Ramos (cell line): ENCODE data around the gene PPP3CA.
"Not testable (repeated sequence)": the region's sequence is repeated elsewhere in the genome, so short reads cannot be mapped to it uniquely, and the experiment has no call there.

Experiments
- in situ Hi-C: fragments of 300-500 bp; cut with MboI; formaldehyde crosslinking; loops from one replicate; pipeline ENCODE4 v1.14.3; 2022; ENCODE audit warnings: low sequenced_read_pairs; ENCODE audit not compliant: unreplicated experiment

Gene PPP3CA

DNA sequence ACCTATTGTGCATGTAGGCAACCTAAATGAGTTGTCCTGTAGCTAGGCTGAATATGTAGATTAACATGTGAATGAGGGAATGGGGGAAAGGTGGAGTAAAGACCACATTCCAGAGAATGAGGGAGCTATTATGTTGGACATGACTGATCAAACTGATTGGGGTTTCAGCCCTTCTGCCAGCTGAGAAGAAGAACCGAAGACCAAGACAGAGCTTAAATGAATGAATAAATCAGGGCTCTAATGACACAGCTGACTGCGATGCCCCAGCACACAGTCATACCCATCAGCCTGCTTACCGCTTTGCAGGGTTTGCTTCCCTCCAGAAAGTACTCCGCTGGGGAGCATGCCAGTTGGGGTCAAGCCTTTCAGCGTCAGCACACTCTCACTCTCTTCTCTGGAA is 315.4 kb downstream of the PPP3CA start:
- in situ Hi-C loops: no loop called here

DNA sequence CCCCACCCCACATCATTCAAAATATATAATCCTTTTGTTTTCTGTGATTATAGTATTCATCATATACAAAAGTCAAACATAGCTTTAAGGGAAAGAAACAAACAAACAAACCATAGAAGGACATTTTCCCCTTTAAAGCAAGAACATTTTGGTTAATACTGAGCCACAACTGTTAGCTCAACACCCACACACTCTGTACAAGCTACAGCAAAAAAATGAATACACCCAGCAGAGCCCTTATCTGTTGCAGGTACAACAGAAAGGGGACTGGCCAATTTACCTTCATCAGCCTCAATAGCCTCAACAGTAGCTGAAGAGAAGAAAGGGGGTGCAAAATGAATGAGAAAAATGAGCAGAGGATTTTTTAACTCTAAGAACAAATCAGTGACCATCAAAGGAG is 318.4 kb downstream of the PPP3CA start:
- in situ Hi-C loops: no loop called here

DNA sequence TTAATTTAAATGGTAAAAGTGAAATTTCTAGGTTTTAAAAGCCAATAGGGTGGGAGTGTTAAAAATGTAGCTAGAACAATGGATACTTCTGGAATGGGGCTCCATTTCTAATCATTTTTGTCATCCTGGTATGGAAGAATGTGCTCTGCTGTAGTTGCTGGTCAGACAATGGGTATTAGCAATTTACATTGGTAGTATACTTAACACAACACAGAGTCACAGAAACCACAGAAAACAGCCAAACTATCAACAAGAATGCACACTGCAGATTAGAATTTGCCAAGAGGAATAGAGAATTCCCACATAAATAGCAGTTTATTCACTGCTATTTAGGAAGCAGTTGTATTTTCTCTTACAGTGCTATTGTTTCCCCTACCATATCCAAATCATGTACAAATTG is 319.6 kb downstream of the PPP3CA start:
- in situ Hi-C loops: no loop called here

DNA sequence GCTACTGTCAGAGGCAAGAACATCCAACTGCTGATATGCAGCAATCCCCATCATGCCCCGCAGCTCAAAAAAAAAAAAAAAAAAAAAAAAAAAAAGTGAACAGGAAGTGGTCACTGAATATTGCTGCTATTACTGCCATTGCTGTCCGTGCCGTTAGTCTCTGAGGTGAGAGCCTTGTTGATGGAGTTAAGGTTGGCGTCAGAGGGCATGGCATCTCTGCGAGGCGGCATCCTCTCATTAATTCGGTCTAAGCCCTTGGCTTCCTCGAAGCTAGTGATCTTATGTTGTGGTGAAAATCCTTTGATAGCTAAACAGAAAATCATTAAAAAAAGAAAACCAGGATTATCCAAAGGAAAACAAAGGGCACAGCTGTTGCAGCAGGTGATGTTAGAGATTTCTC is 321.6 kb downstream of the PPP3CA start:
- in situ Hi-C loops: no loop called here

DNA sequence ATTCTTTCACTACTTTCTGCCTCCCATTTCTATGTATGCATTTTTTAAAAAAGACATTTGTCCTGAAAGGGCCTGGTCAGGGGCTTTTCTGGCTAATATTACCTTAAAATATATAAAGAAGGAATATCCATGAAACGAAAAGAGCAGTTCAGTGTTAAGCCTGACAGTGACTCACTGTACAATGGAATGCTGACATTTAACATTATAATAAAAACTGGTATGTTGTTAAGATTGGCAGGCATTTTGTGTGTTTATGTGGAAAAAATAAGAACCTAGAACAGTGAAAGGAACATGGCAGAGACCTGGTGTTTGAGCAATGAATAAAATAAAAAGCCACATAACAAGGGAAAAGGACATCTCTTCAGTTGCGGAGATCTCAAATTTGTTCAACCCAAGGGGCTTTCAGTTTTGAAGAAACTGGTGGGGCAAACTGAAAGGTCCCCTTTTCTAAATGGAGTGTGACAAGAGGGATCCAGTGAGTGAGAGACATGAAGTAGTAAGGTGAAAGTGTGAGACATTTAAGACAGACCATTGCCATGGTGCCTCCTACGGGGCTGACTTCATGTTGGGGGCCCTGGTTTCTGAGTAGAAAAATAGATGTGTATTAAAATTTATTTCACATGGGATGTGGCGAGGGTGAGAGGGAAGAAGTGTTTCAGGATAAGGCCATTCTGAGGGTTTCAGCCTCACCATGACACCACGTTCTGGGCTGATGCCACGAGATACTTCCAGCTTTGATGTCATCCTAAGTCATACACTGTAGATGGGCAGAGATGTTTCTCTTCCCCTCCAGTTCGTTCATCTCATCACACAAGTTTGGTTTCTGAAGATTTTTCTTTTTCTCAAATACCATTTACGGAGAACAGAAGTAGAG is 324.9 kb downstream of the PPP3CA start:
- in situ Hi-C loops: no loop called here

DNA sequence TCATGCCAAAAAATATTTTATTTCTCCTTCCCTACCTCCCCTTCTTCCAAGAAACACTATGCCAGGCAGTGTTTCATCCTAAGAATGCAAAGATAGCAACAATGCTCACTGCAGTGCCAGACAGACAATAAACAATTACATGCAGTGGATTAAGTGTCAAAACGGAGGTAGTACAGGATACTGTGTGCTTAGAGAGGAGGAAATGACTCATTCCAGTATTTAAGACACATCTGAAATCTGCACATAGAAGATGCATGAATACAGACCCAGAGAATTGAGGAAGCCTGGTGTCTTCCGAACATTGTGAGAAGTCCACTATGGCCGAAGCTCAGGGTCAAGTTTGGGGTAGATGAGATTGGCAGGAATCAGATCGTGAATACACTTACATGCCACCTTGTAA is 326.4 kb downstream of the PPP3CA start:
- in situ Hi-C loops: no loop called here

DNA sequence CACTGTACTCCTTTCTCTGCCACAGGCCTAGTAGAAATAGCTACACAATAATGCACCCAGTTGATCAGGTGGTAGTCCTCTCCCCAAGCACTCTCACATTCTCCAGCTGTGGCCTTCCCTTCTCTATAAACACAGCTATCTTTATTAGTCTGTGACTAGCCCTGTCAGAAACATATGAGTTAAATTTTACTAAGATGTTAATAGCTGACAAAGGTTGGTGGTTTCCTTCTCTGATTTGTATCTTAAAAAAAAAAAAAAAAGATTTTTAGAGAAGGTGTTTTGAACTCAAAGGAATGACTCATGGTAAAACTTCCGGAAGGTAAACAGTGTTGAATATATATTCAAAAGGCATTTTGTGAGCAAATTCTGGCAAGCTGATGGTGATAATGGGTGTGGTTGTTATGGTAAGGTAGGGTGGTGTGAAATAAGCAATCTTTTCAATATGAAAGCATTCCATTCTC is 327.4 kb downstream of the PPP3CA start:
- in situ Hi-C loops: no loop called here

DNA sequence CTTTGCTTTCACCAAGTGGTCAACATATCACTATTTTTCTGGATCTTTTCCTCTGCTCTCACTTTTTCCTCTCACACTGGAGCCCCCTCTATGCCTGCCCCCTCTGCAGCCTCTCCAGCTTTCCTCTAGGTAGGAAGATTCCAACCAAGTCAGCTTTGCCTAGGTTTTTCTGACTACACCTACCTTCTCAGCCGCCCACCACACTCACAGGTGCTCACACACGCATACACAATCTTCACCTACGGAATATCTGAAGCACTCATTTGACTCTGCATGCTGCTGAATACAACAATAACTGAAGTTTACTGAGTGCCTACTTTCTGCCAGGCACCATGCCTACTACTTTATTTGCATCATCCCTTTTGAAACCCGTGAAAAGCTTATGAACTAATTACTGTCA is 328.0 kb downstream of the PPP3CA start:
- in situ Hi-C loops: no loop called here

DNA sequence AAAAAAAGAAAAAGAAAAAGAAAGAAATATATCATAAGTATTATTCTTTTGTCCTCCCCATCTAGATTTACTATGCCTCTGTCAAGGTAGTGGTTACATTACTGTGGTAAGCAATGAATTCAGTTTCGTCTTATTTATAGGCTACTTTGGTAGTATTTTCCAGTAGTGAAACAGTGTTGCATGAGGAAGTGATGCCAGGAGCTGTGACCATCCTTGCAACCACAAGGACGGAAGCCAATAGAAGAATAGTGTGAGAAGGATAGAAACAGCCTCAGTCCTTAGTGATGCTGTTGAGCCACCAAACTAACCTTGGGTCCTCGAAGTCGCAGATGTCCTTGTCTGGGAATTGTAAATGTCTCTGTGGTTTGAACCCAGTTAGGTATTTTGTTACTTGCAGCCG is 328.5 kb downstream of the PPP3CA start:
- in situ Hi-C loops: no loop called here

DNA sequence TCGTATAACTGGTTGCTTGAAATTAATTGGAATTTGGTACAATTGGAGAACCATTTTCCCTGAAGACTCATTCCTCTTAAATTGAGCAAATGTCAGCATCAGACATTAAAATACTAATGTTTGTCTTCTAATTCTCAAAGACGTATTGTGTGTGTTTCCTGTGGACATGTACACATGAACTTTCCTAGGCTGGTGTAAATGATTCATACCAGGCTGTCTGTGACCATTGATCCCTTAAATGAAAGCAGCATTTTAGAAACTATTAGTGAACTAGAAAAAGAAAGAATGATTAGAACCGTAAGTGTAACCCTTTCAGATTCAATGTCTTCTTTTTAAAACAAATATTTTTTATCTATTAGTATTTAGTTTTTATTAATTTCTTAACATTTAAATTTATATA is 332.9 kb downstream of the PPP3CA start:
- in situ Hi-C loops: no loop called here

DNA sequence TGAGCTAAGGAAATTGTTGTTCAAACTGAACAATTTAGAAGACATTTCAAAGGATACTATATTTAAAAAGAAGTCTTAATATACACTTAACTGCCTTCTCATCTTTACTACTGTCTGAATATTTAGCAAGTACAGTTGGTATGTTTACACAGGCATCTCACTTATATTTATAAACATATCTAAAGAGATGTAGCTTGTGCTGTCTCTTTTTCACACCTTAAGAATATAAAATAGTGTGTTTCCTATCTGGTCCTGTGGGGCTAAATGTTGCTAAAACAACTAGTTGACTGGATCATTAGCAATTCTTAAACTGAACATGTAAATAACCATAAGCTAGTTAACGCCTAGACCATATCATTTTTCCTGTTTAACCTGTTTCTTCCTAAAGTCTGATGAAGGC is 336.3 kb downstream of the PPP3CA start:
- in situ Hi-C loops: no loop called here

DNA sequence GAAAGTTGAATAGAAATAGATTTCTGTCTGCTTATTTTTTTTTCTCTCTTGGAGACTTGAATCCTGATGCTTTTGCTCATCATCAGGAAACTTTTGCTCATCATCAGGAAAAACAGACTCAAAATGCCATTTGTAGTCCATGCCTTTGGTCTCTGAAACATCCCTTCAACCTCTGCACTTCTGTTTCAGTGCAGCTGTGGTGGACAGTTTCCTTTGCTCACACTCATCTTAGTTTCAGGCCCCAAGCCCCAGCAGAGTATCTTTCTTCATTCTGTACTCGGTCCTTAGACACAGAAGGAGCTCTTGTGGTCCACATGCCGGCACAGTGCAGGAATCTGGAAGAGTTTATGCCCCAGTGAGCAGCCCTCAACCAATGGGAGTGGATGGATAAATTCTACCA is 337.9 kb downstream of the PPP3CA start:
- in situ Hi-C loops: no loop called here

DNA sequence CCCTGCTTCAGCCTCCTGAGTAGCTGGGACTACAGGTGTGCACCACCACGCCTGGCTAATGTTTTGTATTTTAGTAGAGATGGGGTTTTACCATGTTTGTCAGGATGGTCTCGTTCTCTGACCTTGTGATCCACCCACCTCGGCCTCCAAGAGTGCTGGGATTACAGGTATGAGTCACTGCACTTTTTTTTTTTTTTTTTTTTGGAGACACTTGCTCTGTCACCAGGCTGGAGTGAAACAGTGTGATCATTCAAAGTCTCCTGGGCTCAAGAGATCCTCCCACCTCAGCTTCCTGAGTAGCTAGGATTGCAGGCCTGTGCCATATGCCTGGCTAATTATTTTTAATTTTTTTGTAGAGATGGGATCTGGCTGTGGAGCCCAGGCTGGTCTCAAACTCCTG is 338.8 kb downstream of the PPP3CA start:
- in situ Hi-C loops: no loop called here

DNA sequence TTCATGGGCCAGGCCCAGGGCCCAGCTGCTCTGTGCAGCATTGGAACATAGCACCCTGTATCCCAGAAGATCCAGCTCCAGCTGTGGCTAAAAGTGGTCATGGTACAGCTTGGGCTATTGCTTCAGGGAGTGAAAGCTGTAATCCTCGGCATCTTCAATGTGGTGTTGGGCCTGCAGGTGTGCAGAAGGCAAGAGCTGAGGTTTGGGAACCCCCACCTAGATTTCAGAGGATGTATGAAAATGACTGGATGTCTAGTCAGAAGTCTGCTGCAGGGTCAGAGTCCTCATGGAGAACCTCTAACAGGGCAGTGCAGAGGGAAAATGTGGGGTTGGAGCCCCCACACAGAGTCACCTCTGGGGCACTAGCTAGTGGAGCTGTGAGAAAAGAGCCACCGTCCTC is 341.7 kb downstream of the PPP3CA start:
- in situ Hi-C loops: no loop called here

DNA sequence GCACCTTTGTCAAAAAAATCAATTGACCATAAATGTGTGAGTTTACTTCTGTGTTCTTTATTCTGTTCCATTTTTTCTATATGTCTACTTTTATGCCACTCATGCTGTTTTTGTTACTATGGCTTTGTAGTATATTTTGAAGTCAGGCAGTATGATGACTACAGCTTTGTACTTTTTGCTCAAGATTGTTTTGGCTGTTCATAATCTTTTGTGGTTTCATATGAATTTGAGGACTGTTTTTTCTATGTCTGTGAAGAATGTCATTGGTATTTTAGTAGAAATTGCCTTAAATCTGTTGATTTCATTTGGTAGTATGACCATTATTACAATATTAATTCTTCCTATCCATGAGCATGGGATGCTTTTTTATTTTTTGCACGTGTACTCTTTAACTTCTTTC is 346.8 kb downstream of the PPP3CA start:
- in situ Hi-C loops: no loop called here

DNA sequence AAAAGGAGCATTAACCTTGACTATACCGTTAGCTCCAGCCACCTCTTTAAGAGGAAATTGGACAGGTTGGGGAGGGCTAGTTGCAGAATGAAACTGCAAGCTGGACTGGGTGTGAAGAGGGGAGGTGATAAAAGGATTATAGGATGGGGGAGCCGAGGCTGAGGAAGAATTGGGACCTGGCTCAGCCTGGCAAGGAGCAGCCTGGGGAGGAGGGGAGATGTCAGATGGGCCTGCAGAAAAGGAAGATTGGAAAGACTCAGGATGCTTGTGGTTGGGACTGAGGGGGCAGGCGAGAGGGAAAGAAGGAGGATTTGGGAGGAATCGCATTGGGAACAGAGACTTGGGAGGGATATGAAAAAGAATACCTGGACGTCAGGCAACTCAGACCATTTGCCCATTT is 351.7 kb downstream of the PPP3CA start:
- in situ Hi-C loops: no loop called here

DNA sequence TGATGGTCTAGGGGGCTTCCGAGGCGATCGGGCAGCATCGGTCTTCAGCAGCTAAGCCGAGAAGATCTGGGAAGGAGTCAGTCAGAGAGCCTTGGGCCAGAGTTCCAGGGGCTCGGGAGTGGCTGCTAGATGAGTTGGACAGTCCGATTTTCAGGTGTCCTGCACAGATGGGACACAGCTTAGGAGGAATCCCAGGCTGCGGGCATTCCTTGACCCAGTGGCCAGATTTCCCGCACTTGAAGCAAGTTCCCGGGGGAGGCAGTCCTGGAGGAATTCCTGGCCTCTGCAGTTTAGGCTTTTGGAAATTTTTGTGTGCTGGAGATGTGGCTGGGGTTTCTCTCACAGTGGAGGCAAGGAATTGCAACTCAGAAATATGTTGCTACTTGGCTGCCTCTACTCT is 352.3 kb downstream of the PPP3CA start:
- in situ Hi-C loops: not testable (repeated sequence)

DNA sequence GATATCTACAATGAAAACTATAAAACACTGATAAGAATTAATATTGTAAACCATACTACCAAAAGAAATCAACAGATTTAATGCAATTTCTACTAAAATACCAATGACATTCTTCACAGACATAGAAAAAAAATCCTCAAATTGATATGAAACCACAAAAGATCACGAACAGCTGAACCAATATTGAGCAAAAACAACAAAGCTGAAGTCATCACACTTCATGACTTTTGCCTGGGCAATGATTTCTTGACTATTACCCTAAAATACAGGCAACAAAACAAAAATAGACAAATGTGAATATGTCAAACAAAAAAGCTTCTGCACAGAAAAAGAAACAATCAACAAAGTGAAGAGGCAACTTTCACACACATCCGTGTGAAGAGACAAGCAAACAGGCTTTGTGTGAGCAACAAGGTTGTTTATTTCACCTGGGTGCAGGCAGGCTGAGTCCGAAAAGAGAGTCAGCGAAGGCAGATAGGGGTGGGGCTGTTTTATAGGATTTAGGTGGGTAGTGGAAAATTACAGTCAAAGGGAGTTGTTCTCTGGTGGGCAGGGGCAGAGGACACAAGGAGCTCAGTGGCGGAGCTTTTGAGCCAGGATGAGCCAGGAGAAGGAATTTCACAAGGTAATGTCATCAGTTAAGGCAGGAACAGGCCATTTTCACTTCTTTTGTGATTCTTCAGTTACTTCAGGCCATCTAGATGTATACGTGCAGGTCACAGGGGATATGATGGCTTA is 355.8 kb downstream of the PPP3CA start:
- in situ Hi-C loops: not testable (repeated sequence)

DNA sequence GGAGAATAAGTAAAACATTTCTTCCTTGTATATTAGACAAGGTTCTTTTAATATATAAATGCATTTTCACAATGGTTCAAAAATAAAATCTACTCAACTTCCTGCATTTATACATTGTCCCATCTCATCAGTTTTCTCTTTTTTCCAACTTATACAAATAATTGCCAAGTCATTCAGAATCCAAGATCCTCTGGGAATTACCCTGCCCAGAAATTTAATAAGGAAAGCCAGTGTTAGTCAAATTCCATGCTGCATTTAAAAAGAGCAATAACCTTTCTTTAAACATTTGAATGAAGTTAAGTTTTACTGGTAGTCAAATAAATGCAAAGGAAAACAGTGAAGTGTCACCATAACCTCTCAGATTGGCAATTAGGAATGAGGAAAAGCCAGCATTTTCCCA is 357.9 kb downstream of the PPP3CA start:
- in situ Hi-C loops: no loop called here

DNA sequence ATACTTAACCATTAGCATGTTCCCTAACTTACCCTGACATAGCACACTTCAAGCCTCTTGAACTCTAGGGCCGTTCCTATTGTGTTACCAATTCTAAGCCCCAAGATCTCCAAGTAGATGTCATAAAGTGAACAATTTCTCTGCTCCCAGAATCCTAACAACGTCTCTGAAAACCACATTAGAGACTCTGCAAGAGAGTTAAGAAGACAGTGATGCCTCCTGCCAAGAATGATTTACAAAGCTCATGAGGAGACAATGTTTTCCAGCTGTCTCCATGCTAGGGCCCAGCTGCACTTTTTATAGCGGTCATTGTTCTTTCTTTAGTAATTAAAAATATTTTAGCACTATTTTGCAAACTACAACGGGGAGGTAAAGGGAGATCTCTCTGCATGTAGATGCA is 358.4 kb downstream of the PPP3CA start:
- in situ Hi-C loops: no loop called here

DNA sequence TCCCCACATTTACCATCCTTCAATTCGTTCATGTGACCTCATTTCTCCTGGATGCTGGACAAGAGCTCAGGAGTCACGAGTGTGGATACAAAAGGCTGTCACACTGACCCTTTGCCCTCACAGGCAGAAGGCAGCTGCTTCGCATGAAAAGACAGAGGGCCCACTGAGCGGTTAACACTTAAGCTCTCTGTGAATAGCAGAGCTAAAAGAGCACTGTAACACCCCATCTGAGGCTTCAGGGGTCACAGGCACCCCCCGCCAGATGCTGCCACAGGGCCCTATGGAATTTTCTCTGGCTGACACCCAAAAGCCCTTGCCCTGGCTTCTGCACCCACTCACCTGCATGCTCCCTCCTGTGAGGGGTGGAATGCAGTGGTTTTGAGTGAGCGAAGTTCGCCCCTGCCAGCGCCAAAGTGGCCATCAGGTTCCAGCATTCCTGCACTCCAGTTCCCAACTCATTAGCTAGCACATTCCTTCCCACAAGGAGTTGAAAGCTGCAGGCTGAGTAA is 360.9 kb downstream of the PPP3CA start:
- in situ Hi-C loops: no loop called here
